Fibroblast of lung (primary cell): ENCODE data around the gene ARID1B. TPM values are rescaled to one million over a fixed set of nuclear protein-coding genes. Genes with fewer than 3 reads are reported as not detected.
A peak's percentile ranks its signal among the peaks of the same experiment; 100 is the strongest.

Source experiments
- DNase-seq, 2 donors: peaks; one replicate each; pipeline versions ENCODE4 v3.0.0 to v3.0.0-alpha.2; 2010; ENCODE audit warnings: low read depth in 2 of 2
- H2AFZ ChIP-seq: 2 replicates; pipeline ENCODE4 v1.5.1; 2012; ENCODE audit warnings: low read length, control low read depth, inconsistent platforms
- H3K27ac ChIP-seq: 2 replicates; pipeline ENCODE4 v1.5.1; 2011; ENCODE audit warnings: low read length, control low read depth; ENCODE audit not compliant: insufficient read depth
- H3K27me3 ChIP-seq: 2 replicates; pipeline ENCODE4 v1.5.1; 2011; ENCODE audit warnings: mild to moderate bottlenecking, low read length; ENCODE audit not compliant: control insufficient read depth, insufficient read depth
- H3K36me3 ChIP-seq: 2 replicates; pipeline ENCODE4 v1.5.1; 2011; ENCODE audit warnings: low read length; ENCODE audit not compliant: control insufficient read depth, insufficient read depth
- H3K4me1 ChIP-seq: 2 replicates; pipeline ENCODE4 v1.5.1; 2011; ENCODE audit warnings: low read length; ENCODE audit not compliant: control insufficient read depth, insufficient read depth; ENCODE audit errors: extremely low read depth
- H3K4me2 ChIP-seq: 2 replicates; pipeline ENCODE4 v1.5.1; 2011; ENCODE audit warnings: low read length, control low read depth; ENCODE audit not compliant: insufficient read depth; ENCODE audit errors: extremely low read depth
- H3K4me3 ChIP-seq, 4 experiments: fragments of 200-600 bp in 1 of 4; sonication (generic) in 1 of 4; replicated peaks in 1 of 4; 2 replicates each; pipeline ENCODE4 v1.5.1; 2011 to 2016; ENCODE audit warnings: low read length in 4 of 4, low read depth in 3 of 4, mild to moderate bottlenecking in 3 of 4, control low read depth in 2 of 4, inconsistent platforms in 1 of 4, mixed read lengths in 1 of 4; ENCODE audit not compliant: insufficient read depth in 1 of 4; ENCODE audit errors: control extremely low read depth in 1 of 4
- H3K79me2 ChIP-seq: 2 replicates; pipeline ENCODE4 v1.5.1; 2012; ENCODE audit warnings: mild to moderate bottlenecking, low read length, inconsistent platforms; ENCODE audit not compliant: control insufficient read depth, insufficient read depth
- H3K9ac ChIP-seq: 2 replicates; pipeline ENCODE4 v1.5.1; 2011; ENCODE audit warnings: mild to moderate bottlenecking, low read length, control low read depth; ENCODE audit not compliant: insufficient read depth
- H3K9me3 ChIP-seq: 2 replicates; pipeline ENCODE4 v1.5.1; 2012; ENCODE audit warnings: low read depth, low read length; ENCODE audit not compliant: control insufficient read depth, insufficient read depth
- H4K20me1 ChIP-seq: 2 replicates; pipeline ENCODE4 v1.5.1; 2011; ENCODE audit warnings: low read length; ENCODE audit not compliant: control insufficient read depth, insufficient read depth; ENCODE audit errors: extremely low read depth
- CTCF ChIP-seq, 2 donors: IDR thresholded peaks in 1 of 2; conservative IDR thresholded peaks in 1 of 2; 1 replicate in 1 of 2; 2 replicates in 1 of 2; pipeline ENCODE4 v1.5.1; 2011 to 2012; ENCODE audit warnings: low read length in 2 of 2, control low read depth in 1 of 2, inconsistent platforms in 1 of 2, low read depth in 1 of 2, mild to moderate bottlenecking in 1 of 2
- EZH2 ChIP-seq: IDR thresholded peaks from 2 replicates; pipeline ENCODE4 v1.5.1; 2012; ENCODE audit warnings: low read length, control low read depth, mild to moderate bottlenecking; ENCODE audit errors: missing control alignments
- polyA plus RNA-seq, 2 donors: library from polyadenylated mRNA; depleted of rRNA in 1 of 2; stranded (reverse) in 1 of 2; unstranded in 1 of 2; fragments of >200 nt; gene quantifications; 2 replicates each; pipeline ENCODE4 v1.2.1, GENCODE V29; 2011 to 2012; ENCODE audit warnings: missing spikeins in 1 of 2
- total RNA-seq: library from RNA; depleted of rRNA; stranded (reverse); fragments of >200 nt; gene quantifications from 2 replicates; pipeline ENCODE4 v1.2.1, GENCODE V29; 2014

Gene ARID1B
- total and polyA plus RNA-seq, 2 donors (not counting 1 experiment from before 2014, with no cell fraction given): 15.4 to 41.9 TPM

- H3K4me2 ChIP-seq: no peak overlapping the region
- no peak overlapping the region for H3K4me3 ChIP-seq
- H3K4me1 ChIP-seq: peaks cover 7% of the 10 kb centered on the region
- no peaks in the 10 kb centered on the region for H3K79me2 ChIP-seq
- H4K20me1 ChIP-seq: no peaks in the 10 kb centered on the region
- no peaks in the 10 kb centered on the region for H3K36me3 ChIP-seq
- H3K27me3 ChIP-seq: no peaks in the 10 kb centered on the region
- H3K9ac ChIP-seq: no peak overlapping the region
- DNase-seq: peak in 1 of 2 donors; percentile 52
- peak overlapping the region; percentile 45 for H3K27ac ChIP-seq
- H3K9me3 ChIP-seq: no peaks in the 10 kb centered on the region
- no peak overlapping the region for H2AFZ ChIP-seq
- TF ChIP-seq EZH2: no peak
- TF ChIP-seq CTCF (conservative IDR thresholded peaks at IDR 0.05 in 1 of 2, IDR thresholded peaks at IDR 0.05 in 1 of 2; ENCODE audit: low read depth in 1 of 2, low read length in 2 of 2): no peak
These were observed 312.1 kb downstream of the ARID1B start for GRCh38 chr6:157089258-157089657.

- Histone ChIP-seq H3K9ac (no peak overlapping the region), H4K20me1 (no peaks in the 10 kb centered on the region), H3K27me3 (no peaks in the 10 kb centered on the region), H3K4me2 (peak overlapping the region; percentile 25), H2AFZ (no peak overlapping the region), H3K27ac (peak overlapping the region; percentile 16), H3K4me1 (peaks cover 7% of the 10 kb centered on the region), H3K79me2 (no peaks in the 10 kb centered on the region), H3K9me3 (no peaks in the 10 kb centered on the region), H3K36me3 (no peaks in the 10 kb centered on the region), H3K4me3 (no peak overlapping the region)
- TF ChIP-seq CTCF (conservative IDR thresholded peaks at IDR 0.05 in 1 of 2, IDR thresholded peaks at IDR 0.05 in 1 of 2; ENCODE audit: low read depth in 1 of 2, low read length in 2 of 2) (no peak), EZH2 (no peak)
- DNase-seq: no peak
These were observed 312.7 kb downstream of the ARID1B start for GRCh38 chr6:157089851-157090250.

- no peak for DNase-seq
- no peak overlapping the region for H3K9ac ChIP-seq
- H2AFZ ChIP-seq: no peak overlapping the region
- H3K79me2 ChIP-seq: no peaks in the 10 kb centered on the region
- TF ChIP-seq EZH2 (no peak), CTCF (conservative IDR thresholded peaks at IDR 0.05 in 1 of 2, IDR thresholded peaks at IDR 0.05 in 1 of 2; ENCODE audit: low read depth in 1 of 2, low read length in 2 of 2) (no peak)
- no peak overlapping the region for H3K4me3 ChIP-seq
- H4K20me1 ChIP-seq: no peaks in the 10 kb centered on the region
- no peaks in the 10 kb centered on the region for H3K9me3 ChIP-seq
- H3K4me2 ChIP-seq: no peak overlapping the region
- H3K27ac ChIP-seq: no peak overlapping the region
- H3K36me3 ChIP-seq: no peaks in the 10 kb centered on the region
- H3K4me1 ChIP-seq: peaks cover 7% of the 10 kb centered on the region
- H3K27me3 ChIP-seq: no peaks in the 10 kb centered on the region
These were observed 313.6 kb downstream of the ARID1B start for GRCh38 chr6:157090736-157091135.
